IPS-15b (cell line): ENCODE measurements around the gene PSG1.
"Not testable (repeated sequence)": the region's sequence is repeated elsewhere in the genome, so short reads cannot be mapped to it uniquely, and the experiment has no call there.

ENCODE experiments used
- H3K27me3 ChIP-seq: one replicate; pipeline ENCODE4 v1.6.1; 2013; ENCODE audit warnings: low read length; ENCODE audit not compliant: control insufficient read depth, insufficient read depth
- H3K36me3 ChIP-seq: one replicate; pipeline ENCODE4 v1.6.1; 2013; ENCODE audit warnings: low read length; ENCODE audit not compliant: control insufficient read depth, insufficient read depth
- H3K4me1 ChIP-seq: one replicate; pipeline ENCODE4 v1.6.1; 2013; ENCODE audit warnings: mild to moderate bottlenecking, low read length; ENCODE audit not compliant: control insufficient read depth, insufficient read depth
- H3K4me3 ChIP-seq: one replicate; pipeline ENCODE4 v1.5.1; 2013; ENCODE audit warnings: low read depth, low read length
- H3K9ac ChIP-seq: one replicate; pipeline ENCODE4 v1.6.1; 2013; ENCODE audit warnings: low read depth, mild to moderate bottlenecking, low read length
- H3K9me3 ChIP-seq: one replicate; pipeline ENCODE4 v1.6.1; 2013; ENCODE audit warnings: mild to moderate bottlenecking, low read length; ENCODE audit not compliant: control insufficient read depth, insufficient read depth

The PSG1 gene

GRCh38 chr19:42911731-42912130 is 32.2 kb upstream of the PSG1 start:
- not testable (repeated sequence) for H3K36me3 ChIP-seq, H3K4me1 ChIP-seq, H3K4me3 ChIP-seq, H3K27me3 ChIP-seq, H3K9me3 ChIP-seq, H3K9ac ChIP-seq

GRCh38 chr19:42906162-42906561 is 26.6 kb upstream of the PSG1 start:
- not testable (repeated sequence) for H3K4me3 ChIP-seq, H3K9ac ChIP-seq, H3K9me3 ChIP-seq, H3K27me3 ChIP-seq, H3K4me1 ChIP-seq, H3K36me3 ChIP-seq

GRCh38 chr19:42900561-42900960 is 21.0 kb upstream of the PSG1 start:
- H3K4me3 ChIP-seq, H3K27me3 ChIP-seq, H3K9me3 ChIP-seq, H3K4me1 ChIP-seq, H3K36me3 ChIP-seq, H3K9ac ChIP-seq: not testable (repeated sequence)

- H3K27me3 ChIP-seq, H3K9me3 ChIP-seq, H3K36me3 ChIP-seq, H3K4me3 ChIP-seq, H3K4me1 ChIP-seq, H3K9ac ChIP-seq: not testable (repeated sequence)
These were observed 20.2 kb upstream of the PSG1 start for GRCh38 chr19:42899674-42900073.

GRCh38 chr19:42899110-42899509 is 19.6 kb upstream of the PSG1 start:
- H3K4me3 ChIP-seq, H3K36me3 ChIP-seq, H3K27me3 ChIP-seq, H3K9me3 ChIP-seq, H3K4me1 ChIP-seq, H3K9ac ChIP-seq: not testable (repeated sequence)

GRCh38 chr19:42898656-42899055 is 19.1 kb upstream of the PSG1 start:
- H3K9me3 ChIP-seq, H3K4me1 ChIP-seq, H3K4me3 ChIP-seq, H3K9ac ChIP-seq, H3K27me3 ChIP-seq, H3K36me3 ChIP-seq: not testable (repeated sequence)

- not testable (repeated sequence) for H3K9ac ChIP-seq, H3K36me3 ChIP-seq, H3K9me3 ChIP-seq, H3K4me3 ChIP-seq, H3K4me1 ChIP-seq, H3K27me3 ChIP-seq
These were observed 18.2 kb upstream of the PSG1 start for GRCh38 chr19:42897729-42898128.

- not testable (repeated sequence) for H3K4me3 ChIP-seq, H3K36me3 ChIP-seq, H3K4me1 ChIP-seq, H3K9ac ChIP-seq, H3K27me3 ChIP-seq, H3K9me3 ChIP-seq
These were observed 10.9 kb upstream of the PSG1 start for GRCh38 chr19:42890446-42890845.

GRCh38 chr19:42887876-42888445 is 8.4 kb upstream of the PSG1 start:
- not testable (repeated sequence) for H3K27me3 ChIP-seq, H3K9ac ChIP-seq, H3K4me1 ChIP-seq, H3K4me3 ChIP-seq, H3K36me3 ChIP-seq, H3K9me3 ChIP-seq

- H3K9me3 ChIP-seq, H3K4me3 ChIP-seq, H3K4me1 ChIP-seq, H3K27me3 ChIP-seq, H3K9ac ChIP-seq, H3K36me3 ChIP-seq: not testable (repeated sequence)
These were observed 3.2 kb upstream of the PSG1 start for GRCh38 chr19:42882730-42883129.

GRCh38 chr19:42882010-42882409 is 2.5 kb upstream of the PSG1 start:
- H3K4me1 ChIP-seq, H3K27me3 ChIP-seq, H3K4me3 ChIP-seq, H3K9ac ChIP-seq, H3K36me3 ChIP-seq, H3K9me3 ChIP-seq: not testable (repeated sequence)

- not testable (repeated sequence) for H3K9me3 ChIP-seq
These were observed 1.8 kb upstream of the PSG1 start for GRCh38 chr19:42881279-42881678.

GRCh38 chr19:42880621-42881020 is 1.1 kb upstream of the PSG1 start:
- H3K4me1 ChIP-seq, H3K36me3 ChIP-seq: not testable (repeated sequence)

More at GRCh38 chr19:42881279-42881678, 1.8 kb upstream of the PSG1 start:
- H3K4me1 ChIP-seq, H3K36me3 ChIP-seq, H3K27me3 ChIP-seq, H3K4me3 ChIP-seq, H3K9ac ChIP-seq: not testable (repeated sequence)

More at GRCh38 chr19:42880621-42881020, 1.1 kb upstream of the PSG1 start:
- not testable (repeated sequence) for H3K9ac ChIP-seq, H3K4me3 ChIP-seq, H3K9me3 ChIP-seq, H3K27me3 ChIP-seq
